ENCODE results near the gene IL25.
A peak's percentile ranks its signal among the peaks of the same experiment; 100 is the strongest.

Gene IL25

GRCh38 chr14:23360496-23360895, 12.1 kb upstream of the IL25 start:
- H3K36me3 ChIP-seq (ENCODE audit: control insufficient read depth in 1 of 2, insufficient read depth in 2 of 2, low read depth in 1 of 2, low read length in 2 of 2) = peaks cover 12 to 37% of the 10 kb centered on the region in 2 experiments
- no peak overlapping the region for H3K4me3 ChIP-seq (ENCODE audit: insufficient read depth in 1 of 2, low read depth in 1 of 2, low read length in 2 of 2)
- H2BK15ac ChIP-seq (ENCODE audit: low read depth, poor library complexity, severe bottlenecking) = no peak overlapping the region
- WGBS = 81% methylated on average over 11 of the region's 11 CpGs
- no peak overlapping the region for H2BK5ac ChIP-seq (ENCODE audit: low read depth, low read length, poor library complexity, severe bottlenecking)
- peak overlapping the region; percentile 84 for H3K9ac ChIP-seq (ENCODE audit: low read length)
- DNase-seq = no peak
- no peaks in the 10 kb centered on the region for H3K9me3 ChIP-seq (ENCODE audit: control insufficient read depth, low read length)
- no peak overlapping the region for H3K14ac ChIP-seq (ENCODE audit: low read length in 2 of 2)
- H4K91ac ChIP-seq (ENCODE audit: low read length) = no peak overlapping the region
- no peak overlapping the region for H3K4me2 ChIP-seq (ENCODE audit: low read length, poor library complexity, severe bottlenecking)
- H2AK5ac ChIP-seq (ENCODE audit: low read length, severe bottlenecking) = no peak overlapping the region
- no peak overlapping the region for H2AFZ ChIP-seq (ENCODE audit: low read depth, low read length)
- H4K8ac ChIP-seq (ENCODE audit: low read length) = no peak overlapping the region
- no peak overlapping the region for H2BK120ac ChIP-seq (ENCODE audit: low read depth, low read length)
- H3K23ac ChIP-seq (ENCODE audit: low read length in 2 of 2) = peak overlapping the region in 1 of 2 experiments; percentile 54
- H3K4ac ChIP-seq (ENCODE audit: low read depth in 1 of 2, low read length in 2 of 2) = no peak overlapping the region
- no peak overlapping the region for H3K18ac ChIP-seq (ENCODE audit: low read depth in 1 of 2, low read length in 2 of 2)
- H3K27ac ChIP-seq (ENCODE audit: low read length, poor library complexity, severe bottlenecking) = no peak overlapping the region
- H3K4me1 ChIP-seq (ENCODE audit: control insufficient read depth, insufficient read depth, low read depth, low read length) = peaks cover 14% of the 10 kb centered on the region
- H3K27me3 ChIP-seq (ENCODE audit: control insufficient read depth in 1 of 2, insufficient read depth in 1 of 2, low read length in 2 of 2) = peaks cover 0 to 15% of the 10 kb centered on the region in 2 experiments
- peaks cover 30% of the 10 kb centered on the region for H3K79me1 ChIP-seq (replicated peaks; ENCODE audit: low read length, poor library complexity, severe bottlenecking)
- H2BK12ac ChIP-seq (ENCODE audit: low read length in 2 of 2) = no peak overlapping the region

- no peak overlapping the region for H2BK12ac ChIP-seq (ENCODE audit: low read length in 2 of 2)
- no peak overlapping the region for H2AFZ ChIP-seq (ENCODE audit: low read depth, low read length)
- H3K4ac ChIP-seq (ENCODE audit: low read depth in 1 of 2, low read length in 2 of 2) = no peak overlapping the region
- H3K18ac ChIP-seq (ENCODE audit: low read depth in 1 of 2, low read length in 2 of 2) = no peak overlapping the region
- no peak overlapping the region for H2BK15ac ChIP-seq (ENCODE audit: low read depth, poor library complexity, severe bottlenecking)
- peak overlapping the region; percentile 84 for H3K9ac ChIP-seq (ENCODE audit: low read length)
- H2BK5ac ChIP-seq (ENCODE audit: low read depth, low read length, poor library complexity, severe bottlenecking) = no peak overlapping the region
- H3K4me1 ChIP-seq (ENCODE audit: control insufficient read depth, insufficient read depth, low read depth, low read length) = peaks cover 17% of the 10 kb centered on the region
- H3K4me2 ChIP-seq (ENCODE audit: low read length, poor library complexity, severe bottlenecking) = no peak overlapping the region
- no peak overlapping the region for H2BK120ac ChIP-seq (ENCODE audit: low read depth, low read length)
- DNase-seq = peak; percentile 86
- H4K8ac ChIP-seq (ENCODE audit: low read length) = no peak overlapping the region
- peaks cover 0 to 20% of the 10 kb centered on the region in 2 experiments for H3K27me3 ChIP-seq (ENCODE audit: control insufficient read depth in 1 of 2, insufficient read depth in 1 of 2, low read length in 2 of 2)
- no peak overlapping the region for H3K14ac ChIP-seq (ENCODE audit: low read length in 2 of 2)
- peaks cover 7 to 34% of the 10 kb centered on the region in 2 experiments for H3K36me3 ChIP-seq (ENCODE audit: control insufficient read depth in 1 of 2, insufficient read depth in 2 of 2, low read depth in 1 of 2, low read length in 2 of 2)
- H2AK5ac ChIP-seq (ENCODE audit: low read length, severe bottlenecking) = no peak overlapping the region
- no peaks in the 10 kb centered on the region for H3K9me3 ChIP-seq (ENCODE audit: control insufficient read depth, low read length)
- H3K27ac ChIP-seq (ENCODE audit: low read length, poor library complexity, severe bottlenecking) = no peak overlapping the region
- no peak overlapping the region for H3K4me3 ChIP-seq (ENCODE audit: insufficient read depth in 1 of 2, low read depth in 1 of 2, low read length in 2 of 2)
- H4K91ac ChIP-seq (ENCODE audit: low read length) = no peak overlapping the region
- no peak overlapping the region for H3K23ac ChIP-seq (ENCODE audit: low read length in 2 of 2)
- peaks cover 30% of the 10 kb centered on the region for H3K79me1 ChIP-seq (replicated peaks; ENCODE audit: low read length, poor library complexity, severe bottlenecking)
Observed at GRCh38 chr14:23361320-23361719, 11.3 kb upstream of the IL25 start.

- Histone ChIP-seq H3K4me3 (ENCODE audit: insufficient read depth in 1 of 2, low read depth in 1 of 2, low read length in 2 of 2) (no peak overlapping the region), H3K79me1 (replicated peaks; ENCODE audit: low read length, poor library complexity, severe bottlenecking) (peaks cover 30% of the 10 kb centered on the region), H3K27ac (ENCODE audit: low read length, poor library complexity, severe bottlenecking) (no peak overlapping the region), H2BK15ac (ENCODE audit: low read depth, poor library complexity, severe bottlenecking) (no peak overlapping the region), H4K91ac (ENCODE audit: low read length) (no peak overlapping the region), H3K9ac (ENCODE audit: low read length) (peak overlapping the region; percentile 84), H2AFZ (ENCODE audit: low read depth, low read length) (no peak overlapping the region), H2BK12ac (ENCODE audit: low read length in 2 of 2) (no peak overlapping the region), H3K4me2 (ENCODE audit: low read length, poor library complexity, severe bottlenecking) (no peak overlapping the region), H3K4me1 (ENCODE audit: control insufficient read depth, insufficient read depth, low read depth, low read length) (peaks cover 20% of the 10 kb centered on the region), H3K18ac (ENCODE audit: low read depth in 1 of 2, low read length in 2 of 2) (no peak overlapping the region), H2BK120ac (ENCODE audit: low read depth, low read length) (no peak overlapping the region), H3K9me3 (ENCODE audit: control insufficient read depth, low read length) (no peaks in the 10 kb centered on the region), H2BK5ac (ENCODE audit: low read depth, low read length, poor library complexity, severe bottlenecking) (no peak overlapping the region), H3K14ac (ENCODE audit: low read length in 2 of 2) (no peak overlapping the region), H3K4ac (ENCODE audit: low read depth in 1 of 2, low read length in 2 of 2) (no peak overlapping the region), H3K36me3 (ENCODE audit: control insufficient read depth in 1 of 2, insufficient read depth in 2 of 2, low read depth in 1 of 2, low read length in 2 of 2) (peaks cover 3 to 30% of the 10 kb centered on the region in 2 experiments), H2AK5ac (ENCODE audit: low read length, severe bottlenecking) (no peak overlapping the region), H3K27me3 (ENCODE audit: control insufficient read depth in 1 of 2, insufficient read depth in 1 of 2, low read length in 2 of 2) (peaks cover 0 to 22% of the 10 kb centered on the region in 2 experiments), H3K23ac (ENCODE audit: low read length in 2 of 2) (no peak overlapping the region), H4K8ac (ENCODE audit: low read length) (no peak overlapping the region)
- DNase-seq = no peak
- WGBS = 89% methylated on average over 5 of the region's 6 CpGs
Observed at GRCh38 chr14:23361763-23362162, 10.8 kb upstream of the IL25 start.

- WGBS = 96% methylated on average over 2 of the region's 3 CpGs
- H2BK12ac ChIP-seq (ENCODE audit: low read length in 2 of 2) = no peak overlapping the region
- no peak overlapping the region for H3K18ac ChIP-seq (ENCODE audit: low read depth in 1 of 2, low read length in 2 of 2)
- H3K4ac ChIP-seq (ENCODE audit: low read depth in 1 of 2, low read length in 2 of 2) = no peak overlapping the region
- peak overlapping the region; percentile 84 for H3K9ac ChIP-seq (ENCODE audit: low read length)
- H2AK5ac ChIP-seq (ENCODE audit: low read length, severe bottlenecking) = no peak overlapping the region
- no peak overlapping the region for H2BK15ac ChIP-seq (ENCODE audit: low read depth, poor library complexity, severe bottlenecking)
- peaks cover 3 to 26% of the 10 kb centered on the region in 2 experiments for H3K36me3 ChIP-seq (ENCODE audit: control insufficient read depth in 1 of 2, insufficient read depth in 2 of 2, low read depth in 1 of 2, low read length in 2 of 2)
- H3K14ac ChIP-seq (ENCODE audit: low read length in 2 of 2) = no peak overlapping the region
- no peak overlapping the region for H3K4me2 ChIP-seq (ENCODE audit: low read length, poor library complexity, severe bottlenecking)
- H3K27me3 ChIP-seq (ENCODE audit: control insufficient read depth in 1 of 2, insufficient read depth in 1 of 2, low read length in 2 of 2) = peaks cover 0 to 27% of the 10 kb centered on the region in 2 experiments
- no peak overlapping the region for H2AFZ ChIP-seq (ENCODE audit: low read depth, low read length)
- peaks cover 30% of the 10 kb centered on the region for H3K79me1 ChIP-seq (replicated peaks; ENCODE audit: low read length, poor library complexity, severe bottlenecking)
- no peak overlapping the region for H4K91ac ChIP-seq (ENCODE audit: low read length)
- no peak overlapping the region for H3K27ac ChIP-seq (ENCODE audit: low read length, poor library complexity, severe bottlenecking)
- no peak overlapping the region for H2BK120ac ChIP-seq (ENCODE audit: low read depth, low read length)
- H2BK5ac ChIP-seq (ENCODE audit: low read depth, low read length, poor library complexity, severe bottlenecking) = no peak overlapping the region
- H3K4me1 ChIP-seq (ENCODE audit: control insufficient read depth, insufficient read depth, low read depth, low read length) = peaks cover 21% of the 10 kb centered on the region
- no peak overlapping the region for H3K23ac ChIP-seq (ENCODE audit: low read length in 2 of 2)
- H4K8ac ChIP-seq (ENCODE audit: low read length) = no peak overlapping the region
- H3K9me3 ChIP-seq (ENCODE audit: control insufficient read depth, low read length) = no peaks in the 10 kb centered on the region
- DNase-seq = peak; percentile 47
- H3K4me3 ChIP-seq (ENCODE audit: insufficient read depth in 1 of 2, low read depth in 1 of 2, low read length in 2 of 2) = no peak overlapping the region
Observed at GRCh38 chr14:23362200-23362599, 10.4 kb upstream of the IL25 start.

All from mesenchymal stem cell (in vitro differentiated cells and primary cell).